Right ventricle myocardium superior (tissue), 1 donor: Measurements from ENCODE around the gene KLHL3. TPM values are rescaled to one million over a fixed set of nuclear protein-coding genes. Genes with fewer than 3 reads are reported as not detected.

Experiments used
- ATAC-seq: fragments of 200-7000 bp; cut with Tn5 transposase; one replicate; pipeline ENCODE4 v1.9.1; 2020; ENCODE audit warnings: mild to moderate bottlenecking; ENCODE audit not compliant: poor library complexity
- DNase-seq: peaks from one replicate; pipeline ENCODE4 v3.0.0-alpha.2; 2020
- intact Hi-C: fragments of 100-400 bp; cut with DNase I; formaldehyde crosslinking; loops from one replicate; pipeline ENCODE4 v1.11.2; 2022
- total RNA-seq: library from RNA; stranded (reverse); fragmentation: NEBNext Ultra II Directional; extraction: Animal tissue kit (Norgen Biotek cat#: 25700); gene quantifications from one replicate; pipeline ENCODE4 v1.2.1, GENCODE V29; 2021
- donor health status: DM: no; HTN: yes; CAD: no; lungs with severe emphysema.

The KLHL3 gene
- total RNA-seq, 1 donor from 2014 or later: 22.3 TPM

DNA sequence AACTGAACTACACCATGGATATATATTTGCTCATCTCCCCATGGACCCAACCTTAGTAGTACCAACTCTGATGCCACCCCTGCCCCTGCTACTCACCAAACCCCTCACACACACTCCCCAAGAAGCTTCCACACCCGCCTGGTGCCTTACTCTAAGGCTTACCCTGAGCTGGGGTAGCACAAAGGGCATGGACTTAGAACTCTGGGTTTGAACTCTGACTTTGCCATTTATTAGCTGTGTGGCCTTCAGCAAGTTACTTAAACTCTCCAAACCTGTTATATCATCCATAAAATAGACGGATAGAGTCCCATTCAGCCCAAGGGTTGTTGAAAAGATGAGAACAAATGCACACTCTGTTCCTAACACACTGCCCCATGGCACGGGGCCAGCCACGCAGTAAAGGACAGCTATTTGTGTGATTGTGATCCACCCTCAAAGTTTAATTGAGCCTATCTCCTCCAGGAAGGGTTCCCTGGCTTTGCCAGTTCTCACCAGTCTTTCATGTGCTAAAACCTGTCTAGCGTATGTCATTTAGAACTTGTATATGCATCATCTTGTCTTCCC lies 111.0 kb downstream of the KLHL3 start:
- peak; percentile 7 for ATAC-seq
- intact Hi-C loops: no loop called here

DNA sequence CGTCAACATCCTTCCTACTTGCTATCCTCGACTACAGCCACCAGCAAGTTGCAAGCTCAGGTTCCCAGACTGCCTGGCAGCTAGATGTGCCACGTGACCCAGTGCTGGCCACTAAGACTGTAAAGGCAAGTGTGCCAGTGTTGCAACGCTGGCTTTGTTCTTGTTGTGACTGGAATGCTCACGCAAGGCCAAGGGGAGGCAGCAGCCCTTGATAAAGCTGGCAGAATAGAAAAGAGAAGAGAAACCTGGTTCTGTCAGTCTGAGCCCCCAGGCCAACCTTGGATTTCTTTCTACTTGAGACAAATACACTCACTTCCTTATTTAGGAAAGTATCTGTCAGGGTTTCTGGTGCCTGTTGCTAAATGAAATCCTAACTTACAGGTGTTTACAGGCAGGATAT lies 113.0 kb downstream of the KLHL3 start:
- ATAC-seq: peak; percentile 83

More for the DNA sequence above, 111.0 kb downstream of the KLHL3 start:
- DNase-seq: peak; percentile 66

DNA sequence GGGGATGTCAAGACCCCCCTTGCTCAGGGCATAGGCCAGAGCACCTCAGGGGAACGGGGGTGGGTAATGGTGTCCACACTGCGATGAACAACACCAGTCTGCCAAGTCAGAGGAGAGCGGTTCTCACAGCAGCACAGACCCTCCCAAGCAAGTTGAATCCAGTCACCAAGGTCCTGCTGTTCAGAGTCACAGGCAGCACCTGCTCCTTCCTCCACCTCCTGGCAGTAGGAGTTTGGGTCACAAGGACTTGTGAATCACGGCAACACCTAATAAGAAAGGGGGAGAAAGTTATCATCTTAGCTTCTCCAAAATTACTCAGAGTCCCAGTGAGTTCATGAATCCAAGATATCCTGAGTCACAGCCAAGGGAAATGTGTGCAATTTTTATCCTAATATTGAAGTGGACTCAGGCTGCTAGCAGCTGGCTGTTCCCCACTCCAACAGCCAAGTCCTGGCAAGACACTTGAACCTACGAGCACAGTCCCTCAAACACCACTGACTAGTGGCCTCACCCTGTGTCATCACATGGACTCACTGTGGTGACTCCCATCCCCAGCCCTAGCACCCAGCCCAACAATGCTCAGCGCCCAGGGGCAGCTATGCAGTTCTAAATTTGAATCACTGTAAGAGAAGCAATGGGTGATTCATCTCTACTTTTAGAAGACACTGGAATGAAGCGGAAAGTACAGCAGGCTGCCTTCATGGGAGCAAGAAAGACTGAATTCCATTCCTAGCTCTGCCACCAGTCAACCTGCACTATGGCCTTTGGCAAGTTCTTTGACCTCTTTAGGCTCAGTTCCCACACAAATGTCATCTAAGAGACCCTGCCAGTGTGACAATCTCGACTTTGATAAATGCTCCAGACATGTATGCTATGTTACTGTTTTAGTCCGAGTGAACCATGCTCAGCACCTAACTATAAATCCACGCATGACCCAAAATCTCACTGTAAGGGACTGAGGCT lies 113.7 kb downstream of the KLHL3 start:
- DNase-seq: peak; percentile 74
- ATAC-seq: peak; percentile 73
- intact Hi-C loops: no loop called here

More for the DNA sequence above, 113.0 kb downstream of the KLHL3 start:
- intact Hi-C loops: no loop called here
- DNase-seq: peak; percentile 88

GRCh38 chr5:137621306-137621705 lies 114.6 kb downstream of the KLHL3 start:
- intact Hi-C loops: no loop called here
- DNase-seq (no peak), ATAC-seq (no peak)

DNA sequence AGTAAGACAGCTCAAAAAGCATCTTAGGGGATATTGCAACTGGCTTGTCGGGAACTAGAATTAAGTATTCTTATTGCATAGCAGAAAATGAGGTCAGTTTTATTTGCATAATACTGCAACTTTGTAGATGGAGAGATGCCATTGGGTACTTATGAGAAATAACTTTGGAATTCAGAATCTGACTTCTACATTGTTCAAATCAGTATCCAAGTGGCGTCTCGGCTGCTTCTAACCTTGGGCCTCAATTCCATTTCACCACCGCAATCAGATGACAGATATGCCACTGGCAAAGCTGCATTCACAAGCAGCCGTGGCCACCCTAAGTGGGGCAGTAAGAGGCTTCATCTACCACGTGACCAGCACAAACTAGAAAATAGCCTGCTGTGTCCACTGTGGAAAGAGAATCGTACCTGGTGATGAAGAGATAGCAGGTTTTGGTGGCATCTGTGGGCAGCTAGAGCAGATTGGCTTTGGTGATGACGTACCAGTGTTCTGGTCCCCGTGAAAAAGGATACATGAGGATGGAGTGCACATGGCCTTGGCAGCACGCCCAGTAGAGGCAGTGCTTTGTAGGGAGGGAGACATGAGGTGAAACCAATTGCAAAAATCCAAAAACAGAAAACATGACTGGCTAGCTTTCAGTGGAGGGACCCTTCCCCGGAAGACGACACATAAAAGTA lies 116.6 kb downstream of the KLHL3 start:
- peak; percentile 87 for DNase-seq
- ATAC-seq: peak; percentile 57
- intact Hi-C loops: no loop called here

GRCh38 chr5:137618476-137618875 lies 117.4 kb downstream of the KLHL3 start:
- intact Hi-C loops: no loop called here

GRCh38 chr5:137617528-137618205 lies 118.2 kb downstream of the KLHL3 start:
- DNase-seq: no peak
- intact Hi-C loops: no loop called here
- no peak for ATAC-seq

More at GRCh38 chr5:137618476-137618875, 117.4 kb downstream of the KLHL3 start:
- DNase-seq (no peak), ATAC-seq (no peak)

- DNase-seq: no peak
- no peak for ATAC-seq
- intact Hi-C loops: no loop called here
Observed at GRCh38 chr5:137616046-137616445, 119.8 kb downstream of the KLHL3 start.

DNA sequence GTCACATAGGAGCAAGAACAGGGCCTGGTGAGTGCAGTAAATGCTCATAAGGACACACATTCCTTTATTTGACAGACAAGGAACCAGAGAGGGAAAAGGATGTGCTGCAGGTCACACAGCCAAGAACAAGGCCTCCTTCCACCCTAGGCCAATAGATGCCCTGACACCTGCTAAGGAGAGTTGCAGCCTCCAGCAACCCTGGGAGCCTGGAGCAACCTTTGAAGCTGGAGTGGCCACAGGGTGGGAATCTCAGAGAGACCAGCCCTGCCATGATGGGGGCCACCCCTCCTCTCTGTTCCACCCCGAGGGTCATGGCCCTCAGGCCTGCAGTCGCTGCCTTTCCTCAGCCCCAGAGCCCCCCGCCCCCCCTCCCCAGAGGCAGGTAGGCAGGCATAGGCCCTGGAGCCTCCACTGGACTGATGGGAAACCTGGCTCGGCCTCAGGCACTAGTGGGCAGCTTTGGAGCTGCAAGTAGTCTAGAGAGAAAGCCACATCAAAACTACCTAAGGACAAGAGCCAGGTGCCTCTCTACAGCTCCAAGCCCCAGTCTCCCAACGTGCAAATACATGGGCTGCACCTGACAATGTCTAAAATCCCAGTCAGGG lies 120.6 kb downstream of the KLHL3 start:
- intact Hi-C loops: no loop called here

DNA sequence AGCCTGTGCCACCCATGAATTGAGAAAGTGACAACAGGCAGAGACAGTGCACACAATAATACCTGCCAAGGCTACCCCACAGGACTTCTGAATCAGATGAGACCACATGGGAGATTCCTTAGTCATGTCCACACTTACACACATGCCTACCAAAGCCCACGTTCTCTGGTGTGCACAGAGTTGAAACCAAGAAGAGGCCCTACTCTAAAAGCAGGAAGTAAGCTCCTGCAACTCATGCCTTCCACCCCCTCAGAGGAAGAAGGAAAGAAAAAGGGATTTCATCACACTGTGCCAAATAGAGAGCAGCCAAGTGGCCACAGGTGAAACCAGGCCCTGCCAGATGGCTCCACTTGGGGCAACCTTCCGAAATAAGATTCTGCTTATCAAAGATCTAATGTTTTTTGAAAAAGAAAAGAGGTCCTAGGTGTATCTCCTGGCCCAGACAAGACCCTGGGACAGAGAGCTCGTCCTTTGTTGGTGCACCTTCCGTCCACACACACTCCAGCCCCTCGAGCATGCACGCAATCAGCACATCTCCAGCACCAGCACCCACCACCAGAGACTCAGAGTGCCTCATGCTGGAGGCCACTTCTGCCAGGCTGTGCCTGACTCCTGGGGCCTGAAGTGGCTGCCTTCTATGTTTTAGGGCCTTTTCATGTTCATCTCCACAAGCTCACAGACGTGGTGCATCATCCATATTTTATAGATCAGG lies 122.2 kb downstream of the KLHL3 start:
- intact Hi-C loops: no loop called here
- ATAC-seq (no peak), DNase-seq (no peak)

More for the DNA sequence above, 120.6 kb downstream of the KLHL3 start:
- DNase-seq (no peak), ATAC-seq (no peak)

GRCh38 chr5:137612576-137612975 lies 123.3 kb downstream of the KLHL3 start:
- intact Hi-C loops: no loop called here
- no peak for DNase-seq
- ATAC-seq: no peak

DNA sequence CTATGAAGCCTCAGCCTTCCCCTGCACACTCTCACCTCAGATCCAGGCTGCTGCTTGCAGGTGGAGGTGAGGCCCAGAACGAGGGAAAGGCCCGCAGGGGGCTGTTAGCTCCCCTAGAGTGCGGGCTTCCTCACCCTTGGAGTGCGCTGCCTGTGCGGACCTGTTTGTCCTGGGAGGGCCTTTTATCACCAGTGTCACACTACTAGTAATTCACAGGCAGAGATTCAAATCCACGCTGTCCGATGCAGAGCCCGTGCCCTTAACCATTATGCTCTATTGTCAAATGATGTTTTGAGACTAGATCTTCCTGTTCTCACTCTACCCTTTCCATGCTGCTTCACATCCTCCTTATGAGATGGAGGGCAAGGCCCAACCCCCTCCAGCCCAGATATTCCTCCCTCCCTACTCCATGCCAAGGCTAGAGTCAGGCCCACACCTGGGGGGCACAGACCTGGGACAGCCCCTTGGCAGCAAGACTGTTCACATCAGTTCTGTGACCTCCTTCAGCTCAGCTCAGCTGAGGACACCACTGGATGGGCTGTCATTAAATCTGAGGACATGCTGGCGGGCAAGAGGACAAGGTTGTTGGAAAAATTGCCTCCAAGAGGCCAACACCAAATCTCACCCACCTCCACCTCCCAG lies 124.0 kb downstream of the KLHL3 start:
- DNase-seq (no peak), ATAC-seq (no peak)
- intact Hi-C loops: no loop called here

- ATAC-seq (no peak), DNase-seq (no peak)
- intact Hi-C loops: no loop called here
Observed at GRCh38 chr5:137611011-137611580, 124.8 kb downstream of the KLHL3 start.

- DNase-seq (no peak), ATAC-seq (no peak)
- intact Hi-C loops: no loop called here
Observed at GRCh38 chr5:137610598-137610997, 125.3 kb downstream of the KLHL3 start.

DNA sequence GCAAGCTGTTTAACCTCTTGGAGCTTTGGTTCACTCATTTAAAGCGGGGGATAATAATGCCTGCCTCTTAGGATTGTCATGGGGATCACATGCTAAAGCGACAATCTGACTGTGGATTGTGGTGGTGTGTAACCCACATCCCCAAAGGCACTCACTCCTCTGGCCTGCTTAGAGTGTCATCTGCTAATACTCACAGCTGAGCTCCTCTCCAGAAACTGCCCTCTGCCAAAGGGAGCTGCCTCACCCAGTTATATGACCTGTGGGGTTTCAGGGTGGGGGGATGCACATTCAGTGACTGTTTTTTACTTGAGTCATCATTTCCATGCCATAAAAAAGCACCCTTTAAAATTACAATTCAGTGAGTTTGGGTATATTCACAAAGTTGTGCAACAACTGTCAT lies 126.8 kb downstream of the KLHL3 start:
- ATAC-seq: no peak
- intact Hi-C loops: no loop called here
- no peak for DNase-seq

- intact Hi-C loops: no loop called here
- DNase-seq (no peak), ATAC-seq (no peak)
Observed at GRCh38 chr5:137607771-137608170, 128.1 kb downstream of the KLHL3 start.

- DNase-seq: no peak
- intact Hi-C loops: no loop called here
- ATAC-seq: no peak
Observed at GRCh38 chr5:137606401-137606800, 129.5 kb downstream of the KLHL3 start.
